PC-3 (cell line): ENCODE data around the gene SHMT1.
"Not testable (repeated sequence)": the region's sequence is repeated elsewhere in the genome, so short reads cannot be mapped to it uniquely, and the experiment has no call there.

Experiments used
- CTCF ChIP-seq: fragments of 300-600 bp; sonication (generic); conservative IDR thresholded peaks from 2 replicates; pipeline ENCODE4 v1.5.1; 2017; ENCODE audit warnings: antibody characterized with exemption, low read depth, mild to moderate bottlenecking, low read length
- EZH2phosphoT487 ChIP-seq: fragments of 300-600 bp; sonication (generic); IDR thresholded peaks from 2 replicates; pipeline ENCODE4 v1.6.1; 2018; ENCODE audit warnings: mild to moderate bottlenecking, antibody characterized with exemption, low read length, borderline replicate concordance

- not testable (repeated sequence) for TF ChIP-seq EZH2phosphoT487, CTCF
Measured at GRCh38 chr17:18338158-18338557, 25.2 kb downstream of the SHMT1 start.
